Keratinocyte (primary cell): ENCODE results near the gene FRAT2. TPM values are rescaled to one million over a fixed set of nuclear protein-coding genes. Genes with fewer than 3 reads are reported as not detected.

Experiments used
- DNase-seq: peaks from one replicate; pipeline ENCODE4 v3.0.0-alpha.2; 2011; ENCODE audit warnings: low read depth, missing footprints, low spot score
- FAIRE-seq: peaks from 2 replicates; lab custom pipeline; 2011; peaks lifted over from hg19 to GRCh38; lab: Jason Lieb, UNC
- H2AFZ ChIP-seq: 2 replicates; pipeline ENCODE4 v1.6.0; 2012; ENCODE audit warnings: low read length, control low read depth, inconsistent platforms; ENCODE audit not compliant: control insufficient read depth
- H3K27ac ChIP-seq: 2 replicates; pipeline ENCODE4 v1.5.1; 2011; ENCODE audit warnings: low read length; ENCODE audit not compliant: control insufficient read depth, insufficient read depth
- H3K27me3 ChIP-seq: 3 replicates; pipeline ENCODE4 v1.6.0; 2011; ENCODE audit warnings: low read length; ENCODE audit not compliant: control insufficient read depth, insufficient read depth; ENCODE audit errors: extremely low read depth
- H3K36me3 ChIP-seq, 2 experiments: 2 replicates in 1 of 2; 3 replicates in 1 of 2; pipeline ENCODE4 v1.5.1; 2011; ENCODE audit warnings: low read length in 2 of 2, mild to moderate bottlenecking in 1 of 2; ENCODE audit not compliant: control insufficient read depth in 2 of 2, insufficient read depth in 2 of 2; ENCODE audit errors: extremely low read depth in 1 of 2
- H3K4me1 ChIP-seq: 3 replicates; pipeline ENCODE4 v1.5.1; 2011; ENCODE audit warnings: low read length; ENCODE audit not compliant: control insufficient read depth, insufficient read depth; ENCODE audit errors: extremely low read depth
- H3K4me2 ChIP-seq: 3 replicates; pipeline ENCODE4 v1.6.0; 2011; ENCODE audit warnings: low read depth, low read length; ENCODE audit not compliant: control insufficient read depth, insufficient read depth; ENCODE audit errors: extremely low read depth
- H3K4me3 ChIP-seq, 3 experiments: fragments of 200-600 bp in 1 of 3; sonication (generic) in 1 of 3; 2 replicates in 2 of 3; 3 replicates in 1 of 3; pipeline ENCODE4 v1.5.1; 2011 to 2016; ENCODE audit warnings: low read length in 3 of 3, mild to moderate bottlenecking in 3 of 3, control low read depth in 2 of 3, inconsistent platforms in 1 of 3, low read depth in 1 of 3, mixed read lengths in 1 of 3, mixed run types in 1 of 3, moderate library complexity in 1 of 3; ENCODE audit not compliant: control insufficient read depth in 2 of 3, insufficient read depth in 2 of 3; ENCODE audit errors: extremely low read depth in 1 of 3
- H3K79me2 ChIP-seq: 2 replicates; pipeline ENCODE4 v1.6.0; 2012; ENCODE audit warnings: low read length; ENCODE audit not compliant: control insufficient read depth, insufficient read depth
- H3K9ac ChIP-seq: 3 replicates; pipeline ENCODE4 v1.6.0; 2011; ENCODE audit warnings: low read length; ENCODE audit not compliant: control insufficient read depth, insufficient read depth; ENCODE audit errors: extremely low read depth
- H3K9me1 ChIP-seq: 3 replicates; pipeline ENCODE4 v1.6.0; 2011; ENCODE audit warnings: low read length; ENCODE audit not compliant: control insufficient read depth, insufficient read depth; ENCODE audit errors: extremely low read depth
- H3K9me3 ChIP-seq: 2 replicates; pipeline ENCODE4 v1.5.1; 2012; ENCODE audit warnings: low read depth, low read length; ENCODE audit not compliant: control insufficient read depth
- H4K20me1 ChIP-seq: 3 replicates; pipeline ENCODE4 v1.6.0; 2011; ENCODE audit warnings: low read length; ENCODE audit not compliant: control insufficient read depth, insufficient read depth; ENCODE audit errors: extremely low read depth
- CTCF ChIP-seq, 3 experiments: IDR thresholded peaks in 1 of 3; conservative IDR thresholded peaks in 1 of 3; optimal IDR thresholded peaks in 1 of 3; 2 replicates in 2 of 3; 3 replicates in 1 of 3; pipeline versions ENCODE3 to v1.5.1; 2011; ENCODE audit warnings: low read length in 3 of 3, mild to moderate bottlenecking in 3 of 3, moderate library complexity in 2 of 3, control low read depth in 1 of 3, inconsistent platforms in 1 of 3; ENCODE audit not compliant: insufficient read depth in 2 of 3; ENCODE audit errors: extremely low read depth in 1 of 3
- EZH2 ChIP-seq: IDR thresholded peaks from one replicate; pipeline ENCODE4 v1.6.1; 2012; ENCODE audit warnings: inconsistent platforms, mild to moderate bottlenecking, low read length, moderate library complexity
- dilution Hi-C: fragments of 300-500 bp; cut with MboI; formaldehyde crosslinking; loops from one replicate; pipeline ENCODE4 v1.7.0; 2020; ENCODE audit warnings: low sequenced_read_pairs; ENCODE audit not compliant: extremely low pct_ligation_motif_present
- polyA plus RNA-seq, 5 experiments: library from polyadenylated mRNA; depleted of rRNA in 3 of 5; stranded (reverse) in 3 of 5; stranded (forward) in 1 of 5; unstranded in 1 of 5; fragments of >200 nt; gene quantifications; 1 replicate in 1 of 5; 2 replicates in 3 of 5; 3 replicates in 1 of 5; pipeline versions ENCODE4 v1.2.1 to v1.2.3, GENCODE V29; 2011 to 2012; ENCODE audit warnings: missing spikeins in 2 of 5, low read depth in 1 of 5, low replicate concordance in 1 of 5

The FRAT2 gene
- polyA plus RNA-seq, 1 donor (not counting 4 experiments of a cell fraction or from before 2014, with no cell fraction given): 5.5 TPM

- FAIRE-seq (no peak), DNase-seq (no peak)
- dilution Hi-C loops: no loop called here
- TF ChIP-seq CTCF (optimal IDR thresholded peaks at IDR 0.05 in 1 of 3, IDR thresholded peaks at IDR 0.05 in 1 of 3, conservative IDR thresholded peaks at IDR 0.05 in 1 of 3; ENCODE audit: extremely low read depth in 1 of 3, insufficient read depth in 2 of 3, low read length in 3 of 3) (no peak), EZH2 (no peak)
- Histone ChIP-seq H2AFZ (no peak overlapping the region), H3K4me2 (no peak overlapping the region), H4K20me1 (no peaks in the 10 kb centered on the region), H3K9me3 (no peaks in the 10 kb centered on the region), H3K9me1 (peaks cover 2% of the 10 kb centered on the region), H3K27me3 (no peaks in the 10 kb centered on the region), H3K79me2 (no peaks in the 10 kb centered on the region), H3K9ac (no peak overlapping the region), H3K4me3 (no peak overlapping the region), H3K27ac (no peak overlapping the region), H3K4me1 (peaks cover 5% of the 10 kb centered on the region), H3K36me3 (peaks cover 47 to 53% of the 10 kb centered on the region in 2 experiments)
Observed at GRCh38 chr10:97360705-97361536, 26.4 kb upstream of the FRAT2 start.

GRCh38 chr10:97358781-97359180, 24.3 kb upstream of the FRAT2 start:
- no peaks in the 10 kb centered on the region for H3K9me3 ChIP-seq
- peaks cover 2% of the 10 kb centered on the region for H3K9me1 ChIP-seq
- no peaks in the 10 kb centered on the region for H3K79me2 ChIP-seq
- H3K9ac ChIP-seq: no peak overlapping the region
- no peak overlapping the region for H3K27ac ChIP-seq
- H4K20me1 ChIP-seq: no peaks in the 10 kb centered on the region
- no peak for FAIRE-seq
- dilution Hi-C loops: no loop called here
- no peak overlapping the region for H2AFZ ChIP-seq
- H3K4me3 ChIP-seq: no peak overlapping the region
- peaks cover 5% of the 10 kb centered on the region for H3K4me1 ChIP-seq
- H3K36me3 ChIP-seq: peaks cover 44 to 56% of the 10 kb centered on the region in 2 experiments
- TF ChIP-seq EZH2: no peak
- no peak for TF ChIP-seq CTCF (optimal IDR thresholded peaks at IDR 0.05 in 1 of 3, IDR thresholded peaks at IDR 0.05 in 1 of 3, conservative IDR thresholded peaks at IDR 0.05 in 1 of 3; ENCODE audit: extremely low read depth in 1 of 3, insufficient read depth in 2 of 3, low read length in 3 of 3)
- H3K27me3 ChIP-seq: no peaks in the 10 kb centered on the region
- DNase-seq: no peak
- H3K4me2 ChIP-seq: no peak overlapping the region
